HepG2 (cell line): Measurements from ENCODE around the gene AREL1. TPM values are rescaled to one million over a fixed set of nuclear protein-coding genes. Genes with fewer than 3 reads are reported as not detected.

ENCODE experiments used
- GLMP ChIP-seq: sonication (generic); formaldehyde crosslinking; IDR thresholded peaks from 2 replicates; pipeline ENCODE4 v1.9.0; 2021; ENCODE audit warnings: missing genetic modification reagents, mild to moderate bottlenecking, borderline replicate concordance
- HOXA9 ChIP-seq: sonication (generic); formaldehyde crosslinking; IDR thresholded peaks from 2 replicates; pipeline ENCODE4 v1.8.1; 2022; ENCODE audit warnings: missing genetic modification reagents, mild to moderate bottlenecking, moderate library complexity, borderline replicate concordance
- KAT7 ChIP-seq: IDR thresholded peaks from 2 replicates; pipeline ENCODE4 v1.6.1; 2018; ENCODE audit warnings: borderline replicate concordance, missing compliant biosample characterization
- KDM4B ChIP-seq: sonication (generic); formaldehyde crosslinking; IDR thresholded peaks from 2 replicates; pipeline ENCODE4 v1.4.0; 2020; ENCODE audit warnings: missing genetic modification reagents
- NCOA1 ChIP-seq: sonication (generic); formaldehyde crosslinking; IDR thresholded peaks from 2 replicates; pipeline ENCODE4 v1.9.0; 2021; ENCODE audit warnings: missing genetic modification reagents
- NR2C2 ChIP-seq: sonication (generic); formaldehyde crosslinking; IDR thresholded peaks from 2 replicates; pipeline ENCODE4 v1.4.0; 2020; ENCODE audit warnings: missing genetic modification reagents, mild to moderate bottlenecking, moderate library complexity, borderline replicate concordance
- REL ChIP-seq: sonication (generic); formaldehyde crosslinking; conservative IDR thresholded peaks from 2 replicates; pipeline ENCODE4 v1.8.0; 2022; ENCODE audit warnings: mild to moderate bottlenecking, missing genetic modification reagents, moderate library complexity
- REST ChIP-seq, 2 experiments: IDR thresholded peaks; 2 replicates each; pipeline ENCODE4 v1.6.1; 2011 to 2012; ENCODE audit warnings: low read length in 2 of 2, borderline replicate concordance in 1 of 2, low read depth in 1 of 2, mild to moderate bottlenecking in 1 of 2, moderate library complexity in 1 of 2
- ZBED4 ChIP-seq: sonication (generic); formaldehyde crosslinking; IDR thresholded peaks from 2 replicates; pipeline ENCODE4 v1.4.0; 2020; ENCODE audit warnings: missing genetic modification reagents, borderline replicate concordance
- ZNF20 ChIP-seq: sonication (generic); formaldehyde crosslinking; IDR thresholded peaks from 2 replicates; pipeline ENCODE4 v1.4.0; 2020; ENCODE audit warnings: mild to moderate bottlenecking, moderate library complexity, missing genetic modification reagents
- ZNF777 ChIP-seq: sonication (generic); formaldehyde crosslinking; IDR thresholded peaks from 2 replicates; pipeline ENCODE4 v1.4.0; 2020; ENCODE audit warnings: missing genetic modification reagents
- ZNF891 ChIP-seq: sonication (generic); formaldehyde crosslinking; IDR thresholded peaks from 2 replicates; pipeline ENCODE4 v1.5.0; 2020; ENCODE audit warnings: mild to moderate bottlenecking, missing genetic modification reagents
- ZZZ3 ChIP-seq: sonication (generic); formaldehyde crosslinking; IDR thresholded peaks from 2 replicates; pipeline ENCODE4 v1.4.0; 2020; ENCODE audit warnings: missing genetic modification reagents, mild to moderate bottlenecking, borderline replicate concordance
- polyA plus RNA-seq, 8 experiments: library from polyadenylated mRNA; depleted of rRNA in 3 of 8; stranded (reverse) in 7 of 8; unstranded in 1 of 8; fragments of >200 nt; fragmentation: Illumina TruSeq in 4 of 8; extraction: Trizol in 4 of 8; gene quantifications; 2 replicates each; pipeline versions ENCODE4 v1.2.1 to v1.2.3, GENCODE V29; 2011 to 2016; ENCODE audit warnings: low read depth in 4 of 8, missing spikeins in 1 of 8, mixed read lengths in 1 of 8; ENCODE audit not compliant: insufficient read depth in 1 of 8
- total RNA-seq, 5 experiments: library from RNA; depleted of rRNA; stranded (reverse); fragments of >200 nt; fragmentation: Illumina TruSeq; extraction: Trizol; gene quantifications; 2 replicates each; pipeline ENCODE4 v1.2.3, GENCODE V29; 2016; ENCODE audit warnings: low read depth in 1 of 5

The AREL1 gene
- total and polyA plus RNA-seq, 2 of the 13 experiments (the other 11 are each of a cell fraction or from before 2014, with no cell fraction given) = 21.3 to 25.4 TPM

- TF ChIP-seq REST (IDR thresholded peaks at IDR 0.05; ENCODE audit: borderline replicate concordance in 1 of 2, low read depth in 1 of 2, low read length in 2 of 2) (no peak), NR2C2 (CRISPR knock-in tag) (no peak), GLMP (CRISPR knock-in tag) (no peak), ZNF777 (CRISPR knock-in tag) (no peak), ZNF891 (CRISPR knock-in tag) (no peak), KDM4B (CRISPR knock-in tag) (no peak), ZBED4 (CRISPR knock-in tag) (no peak), ZNF20 (CRISPR knock-in tag) (no peak), HOXA9 (CRISPR knock-in tag) (no peak), NCOA1 (no peak), REL (CRISPR knock-in tag) (no peak), ZZZ3 (CRISPR knock-in tag) (no peak), KAT7 (no peak)
These were observed 27.8 kb downstream of the AREL1 start (continued) for GRCh38 chr14:74685056-74685455.
